ENCODE data around the gene DEGS2.

DNA sequence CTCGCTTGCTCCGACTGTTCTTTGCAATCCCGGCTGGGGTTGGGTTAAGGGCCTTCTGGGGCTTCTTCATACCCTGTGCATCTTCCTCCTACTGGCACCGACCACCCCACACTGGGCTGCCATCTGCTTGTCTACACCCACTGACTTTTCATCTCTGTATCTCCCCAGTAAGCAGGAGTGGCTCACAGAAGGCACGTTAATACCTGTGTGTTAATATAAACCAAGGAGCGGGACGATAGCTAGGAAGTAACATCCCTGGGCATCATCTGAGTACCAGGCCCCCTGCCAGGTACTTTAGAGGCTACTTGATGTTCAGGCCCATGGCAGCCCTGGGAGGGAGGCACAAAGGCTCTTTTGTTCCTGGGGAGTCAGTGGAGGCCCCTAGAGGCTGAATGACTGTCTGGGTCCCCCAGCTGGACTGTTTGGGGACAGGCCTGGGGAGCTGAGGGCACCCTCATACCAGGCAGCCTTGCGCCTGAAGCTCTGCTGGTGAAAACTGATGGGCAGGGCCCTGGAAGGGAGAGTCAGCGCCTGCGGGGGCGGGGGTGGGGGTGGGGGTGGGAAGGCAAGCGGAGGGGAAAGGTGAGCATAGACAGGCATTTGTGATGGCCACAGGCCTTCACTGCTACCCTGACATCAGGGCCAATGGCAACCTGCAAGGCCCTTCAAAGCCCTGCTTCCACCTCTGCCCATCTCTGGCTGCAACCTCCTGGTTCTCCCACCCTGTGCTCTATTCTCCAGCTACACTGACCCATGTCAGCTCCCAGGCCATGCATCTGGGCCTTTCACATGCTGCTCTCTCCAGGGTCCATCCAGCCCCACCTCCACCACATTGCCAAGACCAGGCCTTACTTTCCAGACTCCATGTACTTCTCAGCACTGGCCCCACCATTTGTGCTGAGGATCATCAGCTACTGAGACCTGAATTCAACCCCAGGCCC lies 34.2 kb upstream of the DEGS2 start:
- TF ChIP-seq POLR2A (IDR thresholded peaks at IDR 0.05): no peak
- TF ChIP-seq, protein P1, sequence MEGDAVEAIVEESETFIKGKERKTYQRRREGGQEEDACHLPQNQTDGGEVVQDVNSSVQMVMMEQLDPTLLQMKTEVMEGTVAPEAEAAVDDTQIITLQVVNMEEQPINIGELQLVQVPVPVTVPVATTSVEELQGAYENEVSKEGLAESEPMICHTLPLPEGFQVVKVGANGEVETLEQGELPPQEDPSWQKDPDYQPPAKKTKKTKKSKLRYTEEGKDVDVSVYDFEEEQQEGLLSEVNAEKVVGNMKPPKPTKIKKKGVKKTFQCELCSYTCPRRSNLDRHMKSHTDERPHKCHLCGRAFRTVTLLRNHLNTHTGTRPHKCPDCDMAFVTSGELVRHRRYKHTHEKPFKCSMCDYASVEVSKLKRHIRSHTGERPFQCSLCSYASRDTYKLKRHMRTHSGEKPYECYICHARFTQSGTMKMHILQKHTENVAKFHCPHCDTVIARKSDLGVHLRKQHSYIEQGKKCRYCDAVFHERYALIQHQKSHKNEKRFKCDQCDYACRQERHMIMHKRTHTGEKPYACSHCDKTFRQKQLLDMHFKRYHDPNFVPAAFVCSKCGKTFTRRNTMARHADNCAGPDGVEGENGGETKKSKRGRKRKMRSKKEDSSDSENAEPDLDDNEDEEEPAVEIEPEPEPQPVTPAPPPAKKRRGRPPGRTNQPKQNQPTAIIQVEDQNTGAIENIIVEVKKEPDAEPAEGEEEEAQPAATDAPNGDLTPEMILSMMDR (IDR thresholded peaks at IDR 0.05): no peak

All from right lobe of liver (tissue), 4 donors.